Epithelial cell of prostate (primary cell): ENCODE measurements around the gene TTLL9.

Experiments
- DNase-seq: peaks from one replicate; pipeline ENCODE4 v3.0.0-alpha.2; 2011; ENCODE audit warnings: low read depth, low spot score
- H3K27ac ChIP-seq: fragments of 450-650 bp; 2 replicates; pipeline ENCODE4 v1.5.1; 2017; ENCODE audit warnings: mild to moderate bottlenecking

The TTLL9 gene

GRCh38 chr20:31872406-31872805, 2.0 kb downstream of the TTLL9 start:
- DNase-seq = no peak
- H3K27ac ChIP-seq = no peak overlapping the region

GRCh38 chr20:31875671-31876070, 5.2 kb downstream of the TTLL9 start:
- no peak for DNase-seq
- no peak overlapping the region for H3K27ac ChIP-seq

GRCh38 chr20:31877684-31878083, 7.2 kb downstream of the TTLL9 start:
- H3K27ac ChIP-seq = no peak overlapping the region
- no peak for DNase-seq

- H3K27ac ChIP-seq = no peak overlapping the region
- peak; percentile 69 for DNase-seq
Measured at GRCh38 chr20:31879143-31879987, 8.9 kb downstream of the TTLL9 start.

GRCh38 chr20:31881945-31882344, 11.5 kb downstream of the TTLL9 start:
- DNase-seq = no peak
- H3K27ac ChIP-seq = no peak overlapping the region

- no peak for DNase-seq
- no peak overlapping the region for H3K27ac ChIP-seq
Measured at GRCh38 chr20:31883829-31884228, 13.4 kb downstream of the TTLL9 start.

- no peak overlapping the region for H3K27ac ChIP-seq
- DNase-seq = no peak
Measured at GRCh38 chr20:31890646-31891045, 20.2 kb downstream of the TTLL9 start.

GRCh38 chr20:31894980-31895675, 24.7 kb downstream of the TTLL9 start:
- no peak for DNase-seq
- no peak overlapping the region for H3K27ac ChIP-seq

- no peak for DNase-seq
- no peak overlapping the region for H3K27ac ChIP-seq
Measured at GRCh38 chr20:31896049-31896448, 25.6 kb downstream of the TTLL9 start.

GRCh38 chr20:31897541-31897940, 27.1 kb downstream of the TTLL9 start:
- no peak overlapping the region for H3K27ac ChIP-seq
- no peak for DNase-seq

- H3K27ac ChIP-seq = no peak overlapping the region
- no peak for DNase-seq
Measured at GRCh38 chr20:31901615-31902014, 31.2 kb downstream of the TTLL9 start.

- H3K27ac ChIP-seq = no peak overlapping the region
- DNase-seq = no peak
Measured at GRCh38 chr20:31903627-31904386, 33.4 kb downstream of the TTLL9 start.

GRCh38 chr20:31906001-31906400, 35.6 kb downstream of the TTLL9 start:
- no peak overlapping the region for H3K27ac ChIP-seq
- DNase-seq = no peak

- DNase-seq = no peak
- H3K27ac ChIP-seq = no peak overlapping the region
Measured at GRCh38 chr20:31907046-31907445, 36.6 kb downstream of the TTLL9 start.

- no peak overlapping the region for H3K27ac ChIP-seq
- DNase-seq = no peak
Measured at GRCh38 chr20:31908016-31908415, 37.6 kb downstream of the TTLL9 start.

- no peak overlapping the region for H3K27ac ChIP-seq
- DNase-seq = no peak
Measured at GRCh38 chr20:31908424-31908823, 38.0 kb downstream of the TTLL9 start.

- no peak for DNase-seq
- H3K27ac ChIP-seq = no peak overlapping the region
Measured at GRCh38 chr20:31909253-31910070, 39.0 kb downstream of the TTLL9 start.

- DNase-seq = no peak
- H3K27ac ChIP-seq = no peak overlapping the region
Measured at GRCh38 chr20:31910071-31910803, 39.8 kb downstream of the TTLL9 start.

GRCh38 chr20:31913431-31914157, 43.2 kb downstream of the TTLL9 start:
- no peak overlapping the region for H3K27ac ChIP-seq
- DNase-seq = no peak
